Erythroblast (primary cell): ENCODE results near the gene STK38.

Source experiments
- GATA1 ChIP-seq: IDR thresholded peaks from 2 replicates; pipeline ENCODE4 v1.6.1; 2011; ENCODE audit warnings: low read depth, mild to moderate bottlenecking, control low read depth, low read length, moderate library complexity
- POLR2A ChIP-seq: IDR thresholded peaks from 2 replicates; pipeline ENCODE4 v1.6.1; 2011; ENCODE audit warnings: mild to moderate bottlenecking, low read length

DNA sequence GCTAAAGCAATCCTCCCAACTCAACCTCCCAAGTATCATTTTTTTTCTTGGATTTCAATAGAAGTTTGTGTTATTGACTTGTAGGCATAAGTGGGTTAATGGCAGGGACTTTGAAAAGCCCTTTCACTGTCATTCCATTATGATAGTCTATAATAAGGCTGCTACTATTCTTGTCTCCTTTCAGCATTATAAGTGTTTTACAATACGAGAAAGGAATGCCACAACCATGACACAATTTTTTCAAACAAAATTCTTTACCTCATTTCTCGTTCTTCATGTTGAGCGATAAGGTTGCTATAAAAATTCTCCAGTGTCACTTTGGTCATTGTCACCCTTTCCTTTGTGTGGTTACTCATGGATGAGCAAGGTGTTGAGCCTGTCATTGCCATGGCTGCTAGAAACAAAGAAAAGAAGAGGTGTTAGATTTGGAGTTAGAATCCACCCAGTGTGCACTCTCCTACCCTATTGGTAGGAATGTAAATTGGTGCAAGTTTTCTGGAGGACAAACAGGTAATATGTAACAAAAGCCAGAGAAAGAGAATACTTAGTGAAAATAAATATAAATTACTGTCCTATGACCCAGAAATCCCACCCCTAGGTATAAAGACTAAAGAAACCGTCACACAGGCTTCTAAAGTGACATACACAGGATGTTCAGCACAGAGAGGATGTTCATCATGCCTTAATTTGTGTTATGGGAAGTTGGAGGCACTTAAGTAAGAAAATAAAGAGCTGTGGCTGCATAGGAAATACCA is 7.3 kb downstream of the STK38 start:
- no peak for TF ChIP-seq POLR2A
- no peak for TF ChIP-seq GATA1
